ENCODE data around the gene SPIN2B. TPM values are rescaled to one million over a fixed set of nuclear protein-coding genes. Genes with fewer than 3 reads are reported as not detected.
"Not testable (repeated sequence)": the region's sequence is repeated elsewhere in the genome, so short reads cannot be mapped to it uniquely, and the experiment has no call there.

Gene SPIN2B
- polyA plus RNA-seq (ENCODE audit: insufficient read length in 10 of 10): 10 to 100 TPM in 9 of 10 donors, 1 to 10 TPM in 1; 9.8 to 14.0 (median 11.4) TPM
- long read RNA-seq, donor 1, partial matches to known transcripts: 0 of 3 reads
- long read RNA-seq, donor 1, other reads (novel, unspliced or antisense): 0 of 3 reads
- long read RNA-seq, donor 2: 0 reads
- long read RNA-seq, donor 3: 0 reads
- long read RNA-seq, donor 4, partial matches to known transcripts: 0 of 2 reads
- long read RNA-seq, donor 4, other reads (novel, unspliced or antisense): 0 of 2 reads
- long read RNA-seq, donor 5, partial matches to known transcripts: 0 of 3 reads
- long read RNA-seq, donor 5, other reads (novel, unspliced or antisense): 0 of 3 reads
- long read RNA-seq, donor 6, partial matches to known transcripts: 0 of 1 reads
- long read RNA-seq, donor 6, other reads (novel, unspliced or antisense): 0 of 1 reads
- long read RNA-seq, donor 7, partial matches to known transcripts: 0 of 3 reads
- long read RNA-seq, donor 7, other reads (novel, unspliced or antisense): 0 of 3 reads
- long read RNA-seq, donor 8, partial matches to known transcripts: 0 of 2 reads
- long read RNA-seq, donor 8, other reads (novel, unspliced or antisense): 0 of 2 reads
- long read RNA-seq, donor 9: 0 reads

DNA sequence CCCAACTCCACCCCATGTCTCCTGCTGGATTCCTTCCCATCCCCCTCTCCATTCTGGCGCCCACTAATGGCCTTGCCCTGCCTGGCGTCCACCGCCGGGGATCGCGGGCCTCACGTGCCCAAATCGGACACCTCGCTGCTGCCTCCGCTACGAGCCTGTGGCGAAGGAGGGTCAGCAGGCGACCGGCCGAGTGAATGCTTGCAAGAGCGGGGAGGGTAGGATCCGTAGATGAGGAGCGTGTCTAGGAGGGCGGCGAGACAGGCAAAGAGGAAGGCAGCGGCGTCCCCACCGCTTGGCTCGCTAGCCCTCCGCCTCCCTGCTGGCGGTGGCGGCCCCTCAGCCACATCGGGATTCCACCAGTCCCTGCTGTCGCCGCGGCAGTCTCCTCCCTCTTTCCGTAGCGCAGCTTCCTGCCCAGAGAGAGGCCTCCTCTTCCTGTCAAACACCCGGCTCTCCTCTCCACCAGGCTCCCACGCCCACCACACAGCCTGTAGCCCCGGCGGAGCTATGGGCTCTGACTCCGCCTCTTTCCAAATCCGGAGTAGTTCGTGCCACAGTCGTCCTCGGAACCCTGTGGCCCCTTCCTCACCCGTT is at the start of gene SPIN2B:
Gene SPIN2B, minus strand, starts transcription at position 387 of the 594 bp plus-strand sequence.
- DNase-seq: peak; percentile 77 to 91 (median 81)

DNA sequence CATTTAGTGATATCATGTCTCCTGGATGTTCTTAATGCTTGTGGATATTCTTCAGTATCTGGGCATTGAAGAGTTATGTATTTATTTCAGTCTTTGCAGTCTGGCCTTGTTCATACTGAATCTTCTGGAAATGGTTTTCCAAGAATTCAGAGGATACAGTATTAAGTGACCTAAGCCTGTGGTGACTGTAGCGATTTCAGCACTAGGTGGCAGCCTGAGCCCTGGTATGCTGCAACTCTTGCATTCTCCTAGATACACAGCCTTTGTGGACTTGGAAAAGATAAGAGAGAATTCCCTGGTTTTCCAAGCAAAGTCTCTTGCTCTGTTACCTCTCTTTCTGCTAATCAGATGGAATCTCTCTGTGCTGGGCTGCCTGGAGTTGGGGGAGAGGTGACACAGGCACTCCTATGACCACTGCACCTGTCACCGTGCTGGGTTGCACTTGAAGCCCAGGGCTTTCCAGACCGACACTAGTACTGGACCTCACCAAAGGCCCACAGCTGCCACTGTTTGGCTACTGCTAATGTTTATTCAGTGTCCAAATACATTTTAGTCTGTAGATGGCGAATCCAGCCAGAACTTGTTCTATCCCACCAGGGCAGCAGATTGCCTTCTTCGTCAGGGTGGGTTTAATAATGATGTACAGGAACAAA is 35.2 kb upstream of the SPIN2B start:
- DNase-seq: peak in 2 of 3 donors; percentile 10 to 42

GRCh38 chrX:57155171-57155570 is 33.8 kb upstream of the SPIN2B start:
- no peak for DNase-seq

DNA sequence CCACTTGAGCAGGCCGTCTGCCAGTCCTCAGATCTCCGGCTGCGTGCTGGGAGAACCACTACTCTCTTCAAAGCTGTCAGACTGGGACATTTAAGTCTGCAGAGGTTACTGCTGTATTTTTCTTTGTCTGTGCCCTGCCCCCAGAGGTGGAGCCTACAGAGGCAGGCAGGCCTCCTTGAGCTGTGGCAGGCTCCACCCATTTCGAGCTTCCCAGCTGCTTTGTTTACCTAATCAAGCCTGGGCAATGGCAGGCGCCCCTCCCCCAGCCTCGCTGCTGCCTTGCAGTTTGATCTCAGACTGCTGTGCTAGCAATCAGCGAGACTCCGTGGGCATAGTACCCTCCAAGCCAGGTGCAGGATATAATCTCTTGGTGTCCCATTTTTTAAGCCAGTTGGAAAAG is 30.9 kb upstream of the SPIN2B start:
- not testable (repeated sequence) for DNase-seq

DNA sequence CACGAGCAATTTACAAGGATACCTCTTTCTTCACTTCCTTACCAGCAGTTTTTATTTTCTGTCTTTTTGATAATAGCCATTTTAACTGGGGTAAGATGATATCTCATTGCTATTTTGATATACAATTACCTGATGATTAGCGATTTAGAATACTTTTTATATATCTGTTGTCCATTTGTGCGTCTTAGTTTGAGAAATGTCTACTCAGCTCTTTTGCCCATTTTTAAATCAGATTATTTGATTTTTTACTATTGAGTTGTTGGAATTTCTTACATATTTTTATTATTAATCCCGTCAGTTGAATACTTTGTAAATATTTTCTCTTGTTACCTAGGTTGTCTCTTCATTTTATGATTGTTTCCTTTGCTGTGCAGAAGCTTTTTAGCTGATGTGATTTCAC is 17.3 kb upstream of the SPIN2B start:
- DNase-seq: no peak

GRCh38 chrX:57137501-57137900 is 16.2 kb upstream of the SPIN2B start:
- DNase-seq: peak; percentile 26 to 80 (median 41)

- peak; percentile 8 to 67 (median 16) for DNase-seq
These were observed 15.7 kb upstream of the SPIN2B start, which contains the start of gene SPIN2A for GRCh38 chrX:57137073-57137472. Gene SPIN2A, minus strand, starts transcription at chrX:57137397. Its CDS starts 800 bp downstream, at chrX:57136597.

DNA sequence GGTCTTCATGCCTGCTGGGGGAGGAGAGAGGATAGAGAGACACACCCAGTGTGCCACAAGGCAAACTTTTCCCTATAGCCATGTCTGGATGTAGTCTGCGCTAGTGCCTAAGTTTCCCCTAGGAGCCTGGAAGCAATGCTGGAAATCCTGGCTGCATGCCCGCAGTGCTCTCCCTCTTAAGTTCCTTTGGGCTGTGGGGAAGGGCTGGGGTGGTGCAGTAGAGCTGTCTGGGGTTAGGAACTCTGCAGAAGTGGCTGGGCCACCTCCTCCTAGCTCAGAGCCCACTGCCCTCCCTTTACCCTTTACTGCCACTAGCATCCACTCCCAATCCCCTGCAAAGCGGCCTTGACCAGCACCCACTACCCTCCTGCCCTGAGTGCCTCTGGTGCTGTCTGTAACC is 15.2 kb upstream of the SPIN2B start:
- peak in 2 of 3 donors; percentile 2 to 40 for DNase-seq

DNA sequence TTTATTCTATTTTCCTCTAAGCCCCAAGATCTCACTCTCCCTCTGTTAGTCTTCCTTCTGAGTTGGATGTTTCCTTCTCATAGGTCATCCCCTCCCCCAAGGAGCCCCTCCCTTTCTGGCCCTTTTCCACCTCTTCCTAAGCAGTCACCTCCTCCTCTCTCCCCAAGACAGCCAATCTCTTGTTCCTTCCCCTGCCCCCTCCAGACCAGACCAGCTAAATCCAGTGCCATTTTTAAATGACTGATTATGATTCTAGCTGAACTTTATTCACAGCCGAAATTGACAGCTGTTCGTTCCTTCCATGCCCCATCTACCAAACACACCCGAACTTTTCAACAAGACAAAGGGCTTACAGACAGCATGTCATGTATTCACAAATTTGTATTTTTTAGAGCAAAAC is 13.9 kb upstream of the SPIN2B start:
- DNase-seq: no peak

- no peak for DNase-seq
These were observed 13.4 kb upstream of the SPIN2B start for GRCh38 chrX:57134702-57135101.

DNA sequence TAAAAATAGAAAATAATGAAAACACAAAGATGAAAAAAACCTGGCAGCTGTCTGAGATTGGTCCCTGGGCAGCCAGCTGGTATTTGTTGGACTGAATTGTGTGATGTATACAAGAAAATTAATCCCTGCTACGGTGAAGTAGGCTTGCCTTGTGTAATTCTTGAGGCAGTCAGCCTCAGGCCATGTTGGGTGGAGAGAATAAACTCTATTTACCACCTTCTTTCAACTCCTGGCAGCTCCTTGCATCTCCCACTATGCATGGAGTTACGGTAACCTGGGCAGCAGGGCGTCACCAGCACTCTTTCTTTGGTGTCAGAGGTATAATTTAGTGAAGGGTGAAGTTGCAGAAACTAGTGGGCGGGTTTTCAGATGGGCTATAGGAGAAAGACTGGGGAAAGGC is 12.4 kb upstream of the SPIN2B start:
- no peak for DNase-seq

DNA sequence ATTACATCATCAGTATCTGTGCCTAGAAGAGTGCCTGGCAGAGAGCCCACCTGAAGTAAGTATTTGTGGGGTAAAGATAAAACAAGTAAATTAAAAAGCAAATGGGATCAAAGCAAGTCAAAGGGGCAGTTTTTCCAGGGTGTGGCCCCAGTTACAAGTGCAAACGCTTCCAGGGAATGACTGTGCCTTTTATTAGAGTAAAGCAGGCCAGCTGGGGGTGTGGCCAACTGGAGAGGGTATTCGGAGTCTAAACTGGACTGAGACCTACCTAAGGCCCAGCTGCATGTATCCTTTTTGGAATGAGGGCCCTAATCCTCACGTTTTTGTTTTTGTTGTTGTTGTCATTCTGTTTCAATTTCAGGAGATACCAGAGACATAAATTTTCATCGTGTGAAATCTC is 11.9 kb upstream of the SPIN2B start:
- not testable (repeated sequence) for DNase-seq

DNA sequence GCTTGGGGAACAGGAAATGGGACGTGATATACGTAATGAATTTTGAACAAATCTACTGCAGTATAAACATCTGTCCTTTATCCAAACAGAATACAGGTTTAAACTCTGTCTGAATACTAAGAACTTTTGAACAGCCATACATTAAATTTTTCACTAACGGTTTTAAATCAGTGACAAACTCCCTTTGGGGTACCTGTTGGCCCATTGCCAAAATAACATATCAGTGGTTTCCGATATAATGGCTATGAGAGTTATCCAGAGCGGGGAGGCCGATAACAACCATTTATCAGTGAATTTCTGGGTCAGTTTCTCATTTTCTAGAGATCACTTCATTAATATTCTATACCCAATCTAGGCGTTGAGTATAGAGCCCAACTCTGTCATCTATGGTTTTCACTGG is 10.7 kb upstream of the SPIN2B start:
- no peak for DNase-seq

DNA sequence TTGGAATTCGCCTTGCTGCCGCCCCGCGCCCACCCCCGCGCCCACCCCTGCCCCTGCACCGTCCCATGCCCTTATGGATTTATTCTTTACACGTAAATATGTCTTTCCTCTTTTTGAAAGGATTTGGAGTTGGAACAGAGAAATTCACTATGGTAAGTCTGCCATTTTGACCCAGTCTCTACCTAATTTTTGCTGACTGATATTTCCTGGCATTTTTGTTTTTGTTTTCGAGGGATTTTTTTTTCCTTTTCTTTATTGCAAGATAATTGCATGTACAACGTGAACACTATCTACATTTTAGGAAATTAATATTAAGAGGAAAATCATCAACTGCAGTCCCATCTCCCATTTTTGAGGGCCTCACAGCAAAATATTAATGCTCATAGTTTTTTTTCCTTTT is 468 bp upstream of the SPIN2B start:
- no peak for DNase-seq

DNA sequence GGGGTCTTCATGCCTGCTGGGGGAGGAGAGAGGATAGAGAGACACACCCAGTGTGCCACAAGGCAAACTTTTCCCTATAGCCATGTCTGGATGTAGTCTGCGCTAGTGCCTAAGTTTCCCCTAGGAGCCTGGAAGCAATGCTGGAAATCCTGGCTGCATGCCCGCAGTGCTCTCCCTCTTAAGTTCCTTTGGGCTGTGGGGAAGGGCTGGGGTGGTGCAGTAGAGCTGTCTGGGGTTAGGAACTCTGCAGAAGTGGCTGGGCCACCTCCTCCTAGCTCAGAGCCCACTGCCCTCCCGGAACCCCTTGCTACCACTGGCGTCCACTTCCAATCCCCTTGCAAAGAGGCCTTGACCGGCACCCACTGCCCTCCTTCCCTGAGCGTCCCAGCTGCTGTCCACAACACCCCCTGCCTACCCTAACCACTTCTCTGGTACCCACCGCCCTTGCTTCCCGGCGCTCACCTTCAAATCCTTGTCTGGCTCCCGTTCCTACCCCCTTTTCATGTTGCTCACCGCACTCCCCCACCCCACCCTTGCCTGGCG is 658 bp downstream of the SPIN2B start:
- DNase-seq: peak in 2 of 3 donors; percentile 8 to 42

- no peak for DNase-seq
These were observed 1.9 kb downstream of the SPIN2B start for GRCh38 chrX:57119416-57119815.

- not testable (repeated sequence) for DNase-seq
These were observed 3.8 kb downstream of the SPIN2B start for GRCh38 chrX:57117566-57117965.

DNA sequence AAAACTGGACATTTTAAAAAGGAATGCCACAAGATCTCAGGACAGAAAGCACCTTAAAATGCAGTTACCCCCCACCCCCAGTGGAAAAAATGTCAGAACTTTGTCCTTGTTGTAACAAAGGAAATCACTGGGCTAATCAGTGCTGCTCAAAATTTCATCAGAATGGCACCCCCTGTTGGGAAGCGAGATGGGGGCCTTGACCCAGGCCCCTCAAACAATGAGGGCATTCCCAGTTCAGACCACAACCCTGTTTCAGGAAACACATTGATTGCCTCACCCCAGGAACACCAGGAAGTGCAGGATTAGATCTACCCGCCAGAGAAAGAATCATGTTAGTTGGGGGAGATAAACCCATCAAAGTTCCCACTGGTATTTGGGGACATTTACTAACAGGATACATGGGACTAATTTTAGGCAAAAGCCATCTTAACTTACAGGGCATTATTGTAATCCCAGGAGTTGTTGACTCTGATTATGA is 16.4 kb downstream of the SPIN2B start:
- no peak for DNase-seq

DNA sequence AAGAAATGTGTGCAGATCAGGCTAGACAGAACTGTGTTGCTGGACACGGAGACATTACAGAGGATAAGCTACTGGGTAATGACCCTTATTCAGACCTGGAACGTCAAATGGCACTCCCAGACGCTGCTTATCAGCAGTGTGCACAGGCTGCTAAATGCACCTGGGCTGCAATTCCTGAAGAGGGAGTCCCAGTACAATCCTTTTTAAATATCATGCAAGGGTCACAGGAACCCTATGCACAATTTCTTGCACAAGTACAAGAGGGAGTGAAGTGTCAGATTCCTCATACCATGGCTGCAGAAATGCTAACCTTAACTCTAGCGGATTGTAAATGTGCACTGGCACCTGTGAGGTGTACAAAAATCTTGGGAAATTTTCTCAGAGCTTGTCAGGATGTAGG is 16.9 kb downstream of the SPIN2B start:
- DNase-seq: no peak

GRCh38 chrX:57103489-57103888 is 17.9 kb downstream of the SPIN2B start:
- DNase-seq: no peak

DNA sequence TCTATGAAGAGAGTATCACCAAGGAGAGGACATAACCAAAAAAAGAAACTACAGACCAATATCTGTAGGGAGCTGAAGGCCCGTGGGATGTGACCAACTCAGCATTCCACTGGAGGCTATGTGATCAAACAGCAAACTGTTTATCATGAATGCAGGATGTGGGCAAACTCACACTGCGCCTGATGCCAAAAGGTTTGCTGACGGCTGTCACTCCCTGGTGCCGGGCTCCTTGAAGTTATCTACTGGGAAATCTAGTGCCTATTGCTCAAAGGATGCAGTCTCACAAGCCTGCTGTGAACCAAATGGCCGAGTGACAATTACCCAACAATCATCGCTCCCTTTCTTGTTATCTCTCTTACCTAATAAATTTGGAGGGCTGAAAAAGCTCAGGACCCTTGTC is 18.4 kb downstream of the SPIN2B start:
- not testable (repeated sequence) for DNase-seq

- no peak for DNase-seq
These were observed 38.2 kb downstream of the SPIN2B start for GRCh38 chrX:57083143-57083542.

Data from muscle of back (tissue), 13 donors.